Endothelial cell (in vitro differentiated cells): ENCODE data around the gene ARHGAP24. TPM values are rescaled to one million over a fixed set of nuclear protein-coding genes. Genes with fewer than 3 reads are reported as not detected.
A peak's percentile ranks its signal among the peaks of the same experiment; 100 is the strongest.

Source experiments
- DNase-seq: peaks from one replicate; pipeline ENCODE4 v3.0.0; 2021; ENCODE audit warnings: low spot score
- H3K27ac Mint-ChIP-seq: one replicate; pipeline ENCODE4 v1.8.0; 2021; ENCODE audit warnings: mixed read lengths, inconsistent platforms; ENCODE audit not compliant: unreplicated experiment
- H3K27me3 Mint-ChIP-seq: one replicate; pipeline ENCODE4 v1.8.0; 2021; ENCODE audit warnings: mild to moderate bottlenecking, moderate library complexity, mixed read lengths, inconsistent platforms; ENCODE audit not compliant: unreplicated experiment
- H3K36me3 Mint-ChIP-seq: one replicate; pipeline ENCODE4 v1.8.0; 2021; ENCODE audit warnings: mild to moderate bottlenecking, low read depth, mixed read lengths, inconsistent platforms; ENCODE audit not compliant: unreplicated experiment
- H3K4me1 Mint-ChIP-seq: one replicate; pipeline ENCODE4 v1.8.0; 2021; ENCODE audit warnings: mild to moderate bottlenecking, mixed read lengths, inconsistent platforms; ENCODE audit not compliant: unreplicated experiment
- H3K4me3 Mint-ChIP-seq: one replicate; pipeline ENCODE4 v1.8.0; 2021; ENCODE audit warnings: mild to moderate bottlenecking, mixed read lengths, inconsistent platforms; ENCODE audit not compliant: unreplicated experiment
- H3K9me3 Mint-ChIP-seq: one replicate; pipeline ENCODE4 v1.8.0; 2021; ENCODE audit warnings: mixed read lengths, inconsistent platforms; ENCODE audit not compliant: unreplicated experiment
- total RNA-seq: library from RNA; stranded (reverse); fragmentation: NEBNext Ultra II Directional; extraction: Animal tissue kit (Norgen Biotek cat#: 25700); gene quantifications from one replicate; pipeline ENCODE4 v1.2.1, GENCODE V29; 2021; ENCODE audit not compliant: unreplicated experiment
- TF ChIP-seq, protein P1 (sequence below): fragments of 200-600 bp; sonication (generic); IDR thresholded peaks from one replicate; pipeline ENCODE4 v1.5.0; 2021; ENCODE audit warnings: antibody characterized with exemption; ENCODE audit not compliant: unreplicated experiment

ARHGAP24 gene
- total RNA-seq, 1 donor from 2014 or later = 5.0 TPM

DNA sequence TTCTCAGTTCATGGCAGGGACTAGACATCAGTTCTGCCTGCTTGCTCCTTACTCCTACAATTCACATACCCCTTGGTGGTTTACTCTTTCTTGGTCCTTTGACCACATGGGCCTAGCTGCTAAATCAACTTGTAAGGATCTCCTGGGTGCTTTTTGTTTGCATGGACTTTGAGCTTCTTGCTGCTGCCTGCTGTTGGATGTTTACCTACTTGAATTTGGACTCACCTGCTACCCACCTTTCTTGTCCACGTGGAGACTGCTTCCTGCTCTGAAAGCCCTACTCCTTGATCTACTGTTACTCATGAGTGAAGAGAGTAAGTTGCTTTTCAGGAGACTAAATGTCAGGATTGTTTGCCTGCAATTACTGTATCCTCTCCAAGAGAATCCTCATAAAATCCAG, 15.2 kb upstream of the ARHGAP24 start:
- Mint-ChIP-seq H3K4me1 (no peaks in the 10 kb centered on the region), H3K9me3 (no peaks in the 10 kb centered on the region), H3K27ac (no peak overlapping the region), H3K4me3 (no peak overlapping the region), H3K36me3 (no peaks in the 10 kb centered on the region), H3K27me3 (peaks cover 3% of the 10 kb centered on the region)
- TF ChIP-seq, protein P1, sequence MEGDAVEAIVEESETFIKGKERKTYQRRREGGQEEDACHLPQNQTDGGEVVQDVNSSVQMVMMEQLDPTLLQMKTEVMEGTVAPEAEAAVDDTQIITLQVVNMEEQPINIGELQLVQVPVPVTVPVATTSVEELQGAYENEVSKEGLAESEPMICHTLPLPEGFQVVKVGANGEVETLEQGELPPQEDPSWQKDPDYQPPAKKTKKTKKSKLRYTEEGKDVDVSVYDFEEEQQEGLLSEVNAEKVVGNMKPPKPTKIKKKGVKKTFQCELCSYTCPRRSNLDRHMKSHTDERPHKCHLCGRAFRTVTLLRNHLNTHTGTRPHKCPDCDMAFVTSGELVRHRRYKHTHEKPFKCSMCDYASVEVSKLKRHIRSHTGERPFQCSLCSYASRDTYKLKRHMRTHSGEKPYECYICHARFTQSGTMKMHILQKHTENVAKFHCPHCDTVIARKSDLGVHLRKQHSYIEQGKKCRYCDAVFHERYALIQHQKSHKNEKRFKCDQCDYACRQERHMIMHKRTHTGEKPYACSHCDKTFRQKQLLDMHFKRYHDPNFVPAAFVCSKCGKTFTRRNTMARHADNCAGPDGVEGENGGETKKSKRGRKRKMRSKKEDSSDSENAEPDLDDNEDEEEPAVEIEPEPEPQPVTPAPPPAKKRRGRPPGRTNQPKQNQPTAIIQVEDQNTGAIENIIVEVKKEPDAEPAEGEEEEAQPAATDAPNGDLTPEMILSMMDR = no peak
- DNase-seq = no peak

GRCh38 chr4:85474356-85474755, 594 bp upstream of the ARHGAP24 start:
- TF ChIP-seq, protein P1 = no peak
- Mint-ChIP-seq H3K36me3 (no peaks in the 10 kb centered on the region), H3K4me1 (peaks cover 5% of the 10 kb centered on the region), H3K27ac (no peak overlapping the region), H3K4me3 (peak overlapping the region; percentile 94), H3K9me3 (no peaks in the 10 kb centered on the region), H3K27me3 (peaks cover 4% of the 10 kb centered on the region)
- no peak for DNase-seq

DNA sequence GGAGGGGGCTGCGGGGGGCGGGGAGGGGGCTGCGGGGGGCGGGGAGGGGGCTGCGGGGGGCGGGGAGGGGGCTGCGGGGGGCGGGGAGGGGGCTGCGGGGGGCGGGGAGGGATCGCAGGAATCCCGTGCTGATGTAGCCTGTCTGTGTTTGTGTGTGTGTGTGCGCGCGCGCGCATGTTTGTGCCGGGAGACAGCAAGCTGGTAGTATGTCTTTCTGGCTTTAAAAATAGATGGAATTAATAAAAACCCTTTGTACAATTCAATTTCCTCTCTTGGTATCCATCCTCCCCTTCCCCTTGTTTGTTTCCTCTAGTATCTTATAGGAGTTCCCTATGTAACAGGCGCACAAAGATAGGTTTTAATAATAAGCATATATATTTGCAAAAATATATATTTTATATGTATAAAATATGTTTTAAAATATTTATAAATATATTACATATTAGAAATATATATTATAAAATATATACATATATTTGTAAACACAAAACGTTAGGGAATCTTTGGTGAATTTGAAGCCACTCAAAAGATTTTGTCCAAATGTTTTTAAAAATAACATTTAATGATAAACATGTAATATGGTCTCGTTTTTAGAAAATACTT, 782 bp downstream of the ARHGAP24 start:
- TF ChIP-seq, protein P1 = no peak
- H3K9me3 Mint-ChIP-seq = no peaks in the 10 kb centered on the region
- peak; percentile 54 for DNase-seq
- peaks cover 4% of the 10 kb centered on the region for H3K27me3 Mint-ChIP-seq
- H3K36me3 Mint-ChIP-seq = no peaks in the 10 kb centered on the region
- H3K27ac Mint-ChIP-seq = peak overlapping the region; percentile 30
- H3K4me1 Mint-ChIP-seq = peaks cover 5% of the 10 kb centered on the region
- peak overlapping the region; percentile 94 for H3K4me3 Mint-ChIP-seq

- Mint-ChIP-seq H3K4me1 (peaks cover 5% of the 10 kb centered on the region), H3K4me3 (no peak overlapping the region), H3K9me3 (no peaks in the 10 kb centered on the region), H3K27me3 (peaks cover 2% of the 10 kb centered on the region), H3K36me3 (no peaks in the 10 kb centered on the region), H3K27ac (no peak overlapping the region)
- TF ChIP-seq, protein P1 = no peak
- no peak for DNase-seq
Measured at GRCh38 chr4:85476381-85476780, 1.4 kb downstream of the ARHGAP24 start.

DNA sequence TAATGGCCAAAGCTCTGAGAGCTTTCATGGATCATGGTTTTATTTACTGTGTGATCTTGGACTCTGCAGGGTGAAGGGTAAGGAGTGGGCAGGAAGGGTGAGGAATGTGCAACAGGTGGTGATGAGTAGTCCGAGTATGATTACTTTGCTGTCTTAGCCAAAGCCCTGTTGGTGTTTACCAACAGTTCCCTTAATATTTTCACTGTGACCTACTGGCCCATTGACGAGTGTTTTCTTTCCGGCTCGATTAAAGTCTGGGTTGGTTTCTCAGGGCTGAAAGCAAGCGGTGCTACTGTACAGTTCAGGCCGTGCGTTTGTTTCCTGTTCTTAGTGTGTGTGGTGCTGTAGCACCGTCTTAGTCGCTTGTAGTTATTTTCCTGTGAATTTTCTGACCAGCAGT, 2.6 kb downstream of the ARHGAP24 start:
- Mint-ChIP-seq H3K4me1 (peaks cover 5% of the 10 kb centered on the region), H3K36me3 (no peaks in the 10 kb centered on the region), H3K27me3 (peaks cover 2% of the 10 kb centered on the region), H3K9me3 (no peaks in the 10 kb centered on the region), H3K4me3 (no peak overlapping the region), H3K27ac (no peak overlapping the region)
- TF ChIP-seq, protein P1 = no peak
- no peak for DNase-seq
